ENCODE measurements around the gene ATOH7.

DNA sequence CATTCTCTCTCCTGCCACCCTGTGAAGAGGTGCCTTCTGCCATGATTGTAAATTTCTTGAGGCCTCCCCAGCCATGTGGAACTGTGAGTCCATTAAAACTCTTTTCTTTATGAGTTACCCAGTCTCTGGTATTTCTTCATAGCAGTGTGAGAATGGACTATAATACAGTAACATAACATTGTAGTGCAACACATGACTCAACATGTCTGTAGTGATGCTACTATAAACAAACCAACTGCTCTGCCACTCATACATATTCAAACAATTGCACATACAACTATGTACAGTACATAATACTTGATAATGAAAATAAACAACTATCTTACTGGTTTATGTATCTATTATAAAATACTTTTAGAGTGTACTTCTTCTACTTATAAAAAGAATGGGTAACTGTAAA is 7.1 kb downstream of the ATOH7 start:
- TF ChIP-seq POLR2A (IDR thresholded peaks at IDR 0.05; ENCODE audit: low read depth, low read length) (no peak), POLR2AphosphoS5 (IDR thresholded peaks at IDR 0.05; ENCODE audit: low read depth, low read length) (no peak), TAF1 (IDR thresholded peaks at IDR 0.05; ENCODE audit: borderline replicate concordance, low read depth, low read length) (no peak)

All from GM12892 (cell line).